Daoy (cell line): ENCODE measurements around the gene ACSF2. TPM values are rescaled to one million over a fixed set of nuclear protein-coding genes. Genes with fewer than 3 reads are reported as not detected.
"Not testable (repeated sequence)": the region's sequence is repeated elsewhere in the genome, so short reads cannot be mapped to it uniquely, and the experiment has no call there.

Experiments
- DNase-seq: peaks from one replicate; pipeline ENCODE4 v3.0.0-alpha.2; 2015; ENCODE audit warnings: low read depth
- total RNA-seq: library from RNA; depleted of rRNA; stranded (reverse); fragments of >200 nt; shearing (Covaris generic); gene quantifications from 2 replicates; pipeline ENCODE4 v1.2.3, GENCODE V29; 2014; rRNA removed

ACSF2 gene, protein sequence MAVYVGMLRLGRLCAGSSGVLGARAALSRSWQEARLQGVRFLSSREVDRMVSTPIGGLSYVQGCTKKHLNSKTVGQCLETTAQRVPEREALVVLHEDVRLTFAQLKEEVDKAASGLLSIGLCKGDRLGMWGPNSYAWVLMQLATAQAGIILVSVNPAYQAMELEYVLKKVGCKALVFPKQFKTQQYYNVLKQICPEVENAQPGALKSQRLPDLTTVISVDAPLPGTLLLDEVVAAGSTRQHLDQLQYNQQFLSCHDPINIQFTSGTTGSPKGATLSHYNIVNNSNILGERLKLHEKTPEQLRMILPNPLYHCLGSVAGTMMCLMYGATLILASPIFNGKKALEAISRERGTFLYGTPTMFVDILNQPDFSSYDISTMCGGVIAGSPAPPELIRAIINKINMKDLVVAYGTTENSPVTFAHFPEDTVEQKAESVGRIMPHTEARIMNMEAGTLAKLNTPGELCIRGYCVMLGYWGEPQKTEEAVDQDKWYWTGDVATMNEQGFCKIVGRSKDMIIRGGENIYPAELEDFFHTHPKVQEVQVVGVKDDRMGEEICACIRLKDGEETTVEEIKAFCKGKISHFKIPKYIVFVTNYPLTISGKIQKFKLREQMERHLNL
- total RNA-seq: 8.2 and 19.3 TPM in 2 replicates

DNA sequence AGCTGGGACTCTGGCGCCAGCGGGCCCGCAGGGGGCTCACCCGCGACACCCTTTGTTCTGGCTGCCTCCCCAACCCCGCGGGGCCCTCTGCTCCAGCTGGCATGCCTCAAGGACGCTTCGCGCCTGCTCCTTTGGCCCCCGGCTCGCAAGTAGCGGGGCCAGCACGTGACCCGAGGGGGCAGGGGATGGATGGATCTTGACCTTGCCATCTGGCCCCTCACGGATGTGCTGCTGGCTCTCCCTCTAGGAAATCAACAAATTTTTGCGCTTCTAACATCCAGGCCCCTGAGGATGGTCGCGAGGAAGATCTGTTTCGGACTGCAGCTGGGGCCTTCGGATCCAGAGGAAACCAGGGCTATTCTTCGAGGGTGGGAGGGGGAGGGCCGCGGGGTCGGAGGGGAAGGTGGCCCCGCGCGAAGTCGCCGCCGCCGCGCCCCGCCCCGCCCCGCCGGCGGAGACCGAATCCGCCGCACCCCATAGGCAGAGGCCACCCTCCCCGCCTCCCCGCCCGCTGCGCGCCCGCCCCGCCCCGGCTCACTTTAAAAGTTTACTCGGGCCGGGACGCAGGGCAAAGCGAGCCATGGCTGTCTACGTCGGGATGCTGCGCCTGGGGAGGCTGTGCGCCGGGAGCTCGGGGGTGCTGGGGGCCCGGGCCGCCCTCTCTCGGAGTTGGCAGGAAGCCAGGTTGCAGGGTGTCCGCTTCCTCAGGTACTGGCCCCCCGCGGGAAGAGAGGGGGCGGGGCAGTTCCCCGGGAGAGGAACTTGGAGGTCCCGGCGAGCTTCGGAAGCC, at the start of gene ACSF2:
Gene ACSF2 (plus strand): TSS at position 537 of the 790 bp plus-strand sequence. CDS start 44 bp downstream, at position 581.
- DNase-seq: peak; percentile 59

DNA sequence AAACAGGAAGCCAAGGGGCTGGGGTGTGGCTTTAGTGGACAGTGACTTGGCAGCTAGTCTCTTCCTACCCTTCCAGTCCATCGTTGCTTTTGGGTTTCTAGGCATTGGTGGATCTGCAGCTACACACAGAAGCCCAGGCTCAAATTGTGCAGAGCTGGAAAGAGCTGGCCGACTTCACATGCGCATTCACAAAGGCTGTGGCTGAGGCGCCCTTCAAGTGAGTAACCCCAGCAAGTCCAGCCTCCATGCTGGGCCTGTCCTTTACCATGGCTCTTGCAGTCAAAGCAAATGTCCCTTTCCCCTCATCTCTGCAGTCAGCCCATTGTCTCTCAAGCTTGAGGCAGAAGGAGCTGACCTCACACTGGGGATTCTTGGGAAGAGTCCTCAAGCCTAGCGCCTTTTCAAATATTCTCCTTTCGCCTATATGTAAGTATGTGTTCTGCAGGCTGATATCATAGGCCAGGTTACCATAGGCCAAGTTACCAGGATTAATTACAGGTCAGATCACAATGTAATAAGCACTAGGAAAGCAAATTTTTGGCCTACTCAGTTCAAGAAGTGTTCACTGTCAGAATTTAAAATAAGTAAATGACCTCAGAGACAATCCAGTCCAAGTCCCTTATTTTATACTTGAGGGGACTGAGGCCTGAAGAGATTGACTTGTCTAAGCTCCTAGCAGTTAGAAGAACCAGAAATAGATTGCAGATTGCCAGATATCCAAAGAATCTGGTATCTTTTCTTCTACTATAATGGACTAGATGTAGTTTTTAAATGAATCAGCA, 46.5 kb upstream of the ACSF2 start:
- no peak for DNase-seq

DNA sequence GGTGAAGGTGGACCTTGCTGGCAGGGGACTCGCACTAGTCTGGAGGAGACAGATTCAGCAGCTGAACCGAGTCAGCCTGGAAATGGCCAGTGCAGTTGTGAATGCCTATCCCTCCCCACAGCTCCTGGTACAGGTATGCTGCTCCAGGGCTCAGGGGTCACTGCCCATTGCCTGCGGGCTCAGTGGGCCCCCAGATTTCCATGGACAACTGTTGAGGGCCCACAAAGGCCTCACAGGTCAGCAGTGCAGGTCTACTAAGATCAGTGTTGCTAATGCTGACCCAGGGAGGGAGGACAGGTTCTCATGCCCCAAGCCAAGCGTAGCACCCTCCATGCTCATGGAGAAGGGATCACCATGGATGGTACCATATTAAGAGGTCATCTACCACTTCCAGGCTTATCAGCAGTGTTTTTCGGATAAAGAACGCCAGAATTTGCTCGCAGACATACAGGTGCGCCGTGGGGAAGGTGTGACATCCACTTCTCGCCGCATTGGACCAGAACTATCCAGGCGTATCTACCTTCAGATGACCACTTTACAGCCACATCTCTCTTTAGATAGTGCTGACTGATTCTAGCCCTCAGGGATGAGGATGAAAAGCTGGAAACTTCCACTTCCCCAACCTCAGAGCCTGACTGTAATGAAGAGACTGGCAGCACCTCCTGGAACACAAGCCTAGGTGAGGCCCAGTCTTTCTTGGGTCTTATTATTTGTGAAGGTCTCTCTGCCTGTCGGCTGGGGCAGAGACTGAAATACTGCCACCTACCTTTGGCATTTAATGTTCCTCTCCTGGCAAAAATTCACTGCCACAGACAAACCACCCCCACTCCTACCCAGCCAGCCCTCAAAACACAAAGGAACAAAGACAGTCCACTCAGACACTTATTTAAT, 45.4 kb upstream of the ACSF2 start:
- DNase-seq: no peak

DNA sequence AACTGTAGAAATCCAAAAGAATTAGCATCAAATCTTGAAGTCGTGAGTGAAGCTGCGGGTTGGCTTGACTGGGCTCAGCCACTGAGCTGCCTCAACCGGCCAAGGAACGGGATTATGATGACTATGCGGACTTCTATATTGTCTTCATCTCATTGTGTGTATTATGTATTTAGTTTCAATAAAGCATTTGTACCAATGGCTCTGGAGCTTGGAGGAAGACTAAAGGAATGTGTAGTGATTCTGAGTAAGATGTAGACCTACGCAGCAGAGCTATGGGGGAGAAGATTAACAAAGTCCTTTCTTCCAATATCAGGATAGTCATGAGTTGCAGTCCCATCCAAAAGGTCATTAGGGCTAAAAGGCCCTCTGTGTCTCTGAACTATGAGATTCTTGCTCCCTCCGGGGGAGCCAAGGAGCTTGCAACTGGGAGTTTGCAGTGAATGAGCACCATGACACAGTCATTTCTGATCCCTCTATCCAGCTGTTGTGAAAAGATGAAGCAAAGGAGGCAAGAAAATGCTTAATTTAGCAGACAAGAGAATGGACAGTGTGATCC, 44.7 kb upstream of the ACSF2 start:
- no peak for DNase-seq

DNA sequence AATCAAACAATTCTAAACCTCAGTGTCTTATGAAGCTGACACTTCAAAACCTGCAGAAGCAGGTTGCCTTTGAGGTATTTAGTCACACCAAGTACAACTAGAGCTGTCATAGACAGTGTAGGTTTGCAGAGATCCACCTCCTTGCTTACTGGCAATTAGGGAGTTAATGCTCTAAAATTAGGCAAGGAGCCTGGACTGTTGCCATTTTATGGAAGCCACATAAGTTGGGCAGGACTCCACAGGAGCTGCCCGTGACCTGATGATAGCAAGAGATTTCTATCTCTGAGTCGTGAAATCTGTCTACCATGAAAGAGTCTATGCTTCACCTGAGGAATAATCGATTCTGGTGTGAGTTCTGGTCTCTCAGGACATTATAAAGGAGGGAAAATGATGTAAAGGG, 44.1 kb upstream of the ACSF2 start:
- DNase-seq: no peak

DNA sequence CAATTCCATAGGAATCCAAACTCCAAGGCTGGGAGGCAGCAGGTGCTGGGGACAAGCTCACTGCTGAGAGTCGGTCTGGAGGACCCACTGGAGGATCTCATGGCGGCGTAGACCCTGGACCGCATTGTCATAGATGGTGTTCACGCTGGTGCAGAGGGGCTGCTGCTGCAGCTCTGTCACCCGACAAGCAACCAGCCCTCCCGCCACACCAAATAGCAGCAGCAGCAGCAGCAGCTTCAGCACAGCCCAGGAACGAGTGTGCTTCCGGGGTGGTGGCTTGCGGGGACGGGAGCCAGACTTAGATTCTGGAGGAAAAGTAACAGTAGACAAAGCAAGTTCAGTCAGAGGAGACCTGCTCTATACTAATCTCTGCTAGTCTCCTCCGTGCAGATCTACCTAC, 43.1 kb upstream of the ACSF2 start:
- DNase-seq: no peak

DNA sequence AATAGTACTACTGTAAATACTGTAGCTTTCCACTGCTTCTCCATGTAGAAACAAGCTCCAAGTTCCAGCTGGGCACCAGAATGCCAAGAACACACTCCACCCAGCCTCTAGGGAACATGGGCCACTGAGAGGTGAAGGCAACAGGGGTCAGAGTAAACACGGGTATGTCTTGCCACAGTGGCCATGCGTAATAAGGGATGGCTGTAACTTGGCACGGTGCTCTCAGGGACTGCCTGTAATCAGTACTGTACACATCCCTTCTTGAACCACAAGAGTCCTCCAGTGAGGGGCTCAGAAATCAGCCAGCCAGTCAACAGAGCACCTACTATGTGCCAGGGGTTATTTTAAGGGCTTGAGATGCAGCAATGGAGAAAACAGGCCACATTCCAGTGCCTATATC, 39.5 kb upstream of the ACSF2 start:
- DNase-seq: no peak

DNA sequence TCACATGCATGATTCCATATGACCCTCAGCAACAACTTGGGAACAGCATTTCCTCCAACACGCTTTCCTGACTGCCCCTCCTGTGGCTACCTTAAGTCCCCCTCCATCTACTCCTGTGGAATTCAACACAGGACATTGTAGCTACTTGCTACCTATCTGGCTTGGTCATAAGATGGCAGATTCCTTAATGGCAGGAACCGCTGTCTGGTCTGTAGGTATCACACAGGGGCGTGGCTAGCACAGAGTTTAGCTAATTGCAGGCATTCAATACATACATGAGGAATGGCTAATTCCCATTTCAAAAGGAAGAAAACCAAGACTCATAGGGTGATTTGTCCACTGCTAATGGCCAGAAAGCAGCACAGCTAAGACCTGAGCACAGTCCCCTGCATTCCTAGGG, 37.3 kb upstream of the ACSF2 start:
- DNase-seq: no peak

DNA sequence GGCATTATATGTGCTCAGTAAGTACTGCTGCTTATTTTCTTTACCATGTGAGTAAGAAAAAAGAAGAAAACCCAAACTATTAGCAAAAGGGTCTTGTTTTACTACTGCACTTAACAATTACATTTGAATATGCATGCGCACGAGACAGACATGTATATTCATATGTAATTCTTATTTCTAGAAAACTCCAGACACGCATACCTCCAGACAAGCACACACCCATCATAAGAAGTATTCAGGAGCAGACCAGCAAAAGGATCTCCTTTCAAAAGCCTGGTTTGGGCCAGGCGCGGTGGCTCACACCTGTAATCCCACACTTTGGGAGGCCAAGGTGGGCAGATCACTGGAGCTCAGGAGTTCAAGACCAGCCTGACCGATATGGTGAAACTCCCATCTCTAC, 36.5 kb upstream of the ACSF2 start:
- DNase-seq: no peak

DNA sequence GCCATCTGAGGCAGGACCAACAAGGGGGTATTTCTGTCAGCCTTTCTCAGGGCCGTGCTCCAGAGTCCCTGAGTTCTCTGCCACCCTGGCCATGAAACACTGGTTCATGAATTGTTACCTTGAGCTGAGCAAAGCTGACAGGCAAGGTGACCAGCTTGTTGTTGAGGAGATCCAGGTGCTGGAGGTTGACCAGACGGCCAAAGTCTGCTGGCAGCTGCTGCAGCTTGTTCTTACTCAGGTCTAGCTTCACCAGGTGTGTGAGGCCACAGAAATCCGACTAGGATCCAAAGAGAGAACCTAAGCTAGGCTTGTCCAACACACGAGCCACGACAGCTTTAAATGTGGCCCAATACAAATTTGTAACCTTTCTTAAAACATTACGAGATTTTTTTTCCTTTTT, 33.4 kb upstream of the ACSF2 start:
- DNase-seq: no peak

DNA sequence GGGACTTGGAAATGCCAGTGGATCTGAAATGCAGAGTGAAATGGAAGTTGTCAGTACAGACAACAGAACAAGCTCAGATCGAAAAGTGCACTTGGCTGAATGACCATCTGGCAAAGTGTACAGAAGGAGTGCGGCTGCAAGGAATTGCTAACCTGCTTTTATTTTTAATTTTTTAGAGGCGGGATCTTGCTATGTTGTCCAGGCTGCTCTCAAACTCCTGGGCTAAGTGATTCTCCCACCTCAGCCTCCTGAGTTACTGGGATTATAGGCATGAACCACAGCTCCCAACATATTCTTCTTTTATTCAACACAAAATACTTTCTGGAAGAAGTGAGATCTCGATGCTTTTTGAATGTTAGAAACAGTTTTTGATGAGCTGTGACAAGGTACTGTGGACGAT, 32.3 kb upstream of the ACSF2 start:
- no peak for DNase-seq

DNA sequence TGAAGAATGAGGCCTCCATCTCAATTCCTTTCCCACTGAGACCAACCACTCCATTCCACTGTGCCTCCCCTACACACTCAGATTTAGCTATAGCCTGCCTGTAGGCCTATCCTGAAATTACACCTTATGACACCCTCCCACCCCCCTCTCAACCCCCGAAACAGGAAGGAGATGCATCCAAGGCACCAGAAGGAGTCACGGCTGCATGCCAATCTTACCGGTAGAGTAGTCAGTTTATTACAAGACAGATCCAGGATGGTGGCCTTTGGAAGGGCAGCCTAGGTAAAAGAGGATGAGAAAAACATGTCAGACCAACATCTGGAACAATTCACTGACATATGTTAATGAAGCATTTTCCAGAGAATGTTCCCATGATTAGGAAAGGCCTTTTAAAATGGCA, 31.3 kb upstream of the ACSF2 start:
- no peak for DNase-seq

DNA sequence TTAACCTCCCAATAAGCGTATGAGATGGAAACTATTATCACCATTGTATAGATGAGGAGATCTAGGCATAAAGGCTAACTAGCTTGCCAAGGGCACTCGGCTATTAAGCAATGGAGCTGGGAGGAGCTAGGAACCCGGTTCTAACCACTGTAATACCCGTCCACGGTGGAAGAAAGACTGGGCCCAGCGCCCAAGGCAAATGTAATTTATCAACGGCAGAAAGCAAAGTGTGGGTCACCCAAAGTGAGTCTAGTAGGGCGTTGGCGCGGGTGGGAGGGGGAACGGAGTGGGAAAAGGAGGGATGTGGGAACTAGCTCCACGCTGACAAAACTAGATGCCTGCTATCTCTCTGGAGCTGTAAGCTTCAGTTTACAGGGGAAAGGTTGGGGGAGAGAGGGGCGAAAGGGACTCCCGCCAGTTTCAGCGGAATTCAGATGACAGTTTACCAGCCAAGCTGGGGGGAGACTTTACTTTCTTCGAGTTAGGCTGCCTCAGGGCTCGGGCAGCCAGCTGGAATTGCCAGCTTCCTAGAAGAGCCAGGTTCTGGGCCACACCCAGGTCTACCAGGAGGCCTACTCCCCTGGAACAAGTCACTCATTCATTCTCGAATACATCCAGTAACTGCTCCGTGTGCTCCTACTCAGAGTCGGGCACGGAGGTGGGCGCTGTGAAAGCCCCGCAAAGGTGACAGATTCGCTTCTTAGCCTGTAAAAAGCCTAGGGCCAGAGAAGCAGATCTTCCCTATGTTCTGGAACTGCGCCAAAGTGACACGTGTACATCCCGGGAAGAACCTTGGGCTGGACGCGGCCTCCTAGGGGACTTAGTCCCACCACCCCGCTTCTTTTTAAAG, 29.5 kb upstream of the ACSF2 start:
- DNase-seq: peak; percentile 28

DNA sequence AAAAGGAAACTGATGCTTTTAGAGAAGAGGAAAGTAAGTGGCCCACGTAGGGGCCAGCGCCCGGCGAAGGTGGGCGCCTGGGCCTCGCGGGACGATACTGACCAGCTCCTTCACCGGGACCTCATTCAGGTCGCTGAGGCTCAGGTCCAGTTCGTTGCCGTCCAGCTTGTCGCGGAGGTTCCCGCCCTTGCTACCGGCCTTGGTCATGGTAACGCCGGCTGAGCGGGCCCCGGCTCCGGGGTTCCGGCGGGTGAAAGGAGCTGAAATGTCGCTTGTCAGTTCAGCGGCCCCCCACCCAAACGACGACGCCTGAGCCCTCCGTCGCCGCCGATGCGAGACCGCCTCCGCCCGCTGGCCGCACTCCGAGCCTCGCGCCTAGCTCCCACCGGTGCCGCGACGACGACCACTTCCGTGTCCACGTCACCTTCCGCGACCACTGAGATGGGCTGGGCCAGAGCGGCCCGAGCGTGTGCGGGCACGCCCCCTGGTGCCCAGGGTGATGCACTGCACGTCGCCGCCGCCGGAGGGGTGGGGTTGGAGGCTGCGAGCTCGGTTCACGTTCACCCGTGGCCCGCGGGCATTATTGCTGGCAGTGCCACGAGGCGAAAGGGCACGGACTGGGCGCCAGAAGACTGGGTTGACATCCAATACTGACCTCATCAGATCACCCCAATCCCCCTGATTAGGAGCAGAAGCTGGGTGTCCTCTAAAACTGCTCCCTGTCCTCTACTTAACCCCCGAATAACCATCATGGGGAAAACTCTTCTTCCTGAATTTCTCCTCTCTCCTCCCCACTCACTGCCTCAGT, 28.7 kb upstream of the ACSF2 start, which contains the start of gene LRRC59:
Gene LRRC59 (minus strand): TSS at position 413 of the 808 bp plus-strand sequence. CDS start 206 bp downstream, at position 207.
- peak; percentile 89 for DNase-seq

DNA sequence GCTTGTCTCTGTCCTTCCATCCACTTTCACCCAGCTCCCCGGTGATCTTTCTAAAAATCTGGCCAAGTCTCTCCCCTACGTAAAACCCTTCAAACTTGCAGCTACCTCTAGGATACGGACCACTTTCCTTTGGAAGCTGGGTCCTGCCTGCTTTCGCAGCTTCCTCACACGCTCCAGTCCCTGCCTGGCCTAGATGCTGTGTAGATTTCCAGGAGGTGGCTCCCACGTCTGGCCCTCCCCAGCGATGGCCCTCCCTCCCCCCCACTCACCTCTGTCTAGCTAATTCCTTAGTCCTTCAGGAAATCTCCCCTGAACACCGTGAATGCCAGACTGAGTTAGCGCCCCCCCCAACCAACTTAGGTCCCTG, 28.1 kb upstream of the ACSF2 start:
- no peak for DNase-seq

DNA sequence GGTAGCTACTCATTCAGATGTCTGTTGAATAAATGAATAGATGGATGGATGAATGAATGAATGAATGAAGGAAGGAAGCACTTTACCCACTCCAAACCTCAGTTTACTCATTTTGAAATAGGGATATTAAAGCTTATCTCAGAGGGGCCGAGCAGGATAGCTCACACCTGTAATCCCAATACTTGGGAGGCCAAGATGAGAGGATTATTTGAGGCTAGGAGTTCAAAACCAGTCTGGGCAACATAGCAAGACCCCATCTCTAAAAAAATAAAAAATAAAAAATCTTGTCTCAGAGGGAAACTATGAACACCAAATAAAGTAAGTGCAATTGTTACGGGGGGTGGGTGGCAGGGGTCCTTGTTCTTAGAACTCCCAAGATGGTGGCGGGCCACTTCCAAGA, 27.3 kb upstream of the ACSF2 start:
- DNase-seq: not testable (repeated sequence)

DNA sequence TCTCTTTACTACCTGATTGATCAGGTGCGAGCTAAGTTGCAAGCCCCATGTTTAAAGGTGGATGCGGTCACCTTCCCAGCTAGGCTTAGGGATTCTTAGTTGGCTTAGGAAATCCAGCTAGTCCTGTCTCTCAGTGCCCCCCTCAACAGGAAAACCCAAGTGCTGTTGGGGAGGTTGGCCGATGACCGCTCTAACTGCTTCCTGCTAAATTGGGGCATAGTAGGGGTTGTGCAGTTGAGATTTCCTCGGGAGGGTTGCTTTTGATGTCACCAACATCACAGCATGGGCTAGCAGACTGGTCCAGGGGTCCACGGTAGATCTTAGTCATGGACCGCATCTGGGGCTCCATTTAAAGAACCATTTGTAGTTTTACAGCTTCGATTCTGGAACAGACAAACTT, 26.4 kb upstream of the ACSF2 start:
- DNase-seq: not testable (repeated sequence)

DNA sequence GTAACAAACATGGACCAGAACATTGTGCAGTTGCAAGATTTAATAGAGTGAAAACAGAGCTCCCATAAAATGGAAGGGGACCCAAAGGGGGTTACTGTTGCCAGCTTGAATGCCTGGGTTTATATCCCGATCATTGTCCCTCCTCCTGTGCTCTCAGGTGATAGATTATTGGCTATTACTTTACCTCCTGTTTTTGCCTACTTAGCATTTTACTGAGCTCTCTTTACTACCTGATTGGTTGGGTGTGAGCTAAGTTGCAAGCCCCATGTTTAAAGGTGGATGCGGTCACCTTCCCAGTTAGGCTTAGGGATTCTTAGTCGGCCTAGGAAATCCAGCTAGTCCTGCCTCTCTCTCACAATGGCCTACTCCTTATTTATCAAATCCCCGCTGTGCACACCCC, 20.7 kb upstream of the ACSF2 start:
- not testable (repeated sequence) for DNase-seq

DNA sequence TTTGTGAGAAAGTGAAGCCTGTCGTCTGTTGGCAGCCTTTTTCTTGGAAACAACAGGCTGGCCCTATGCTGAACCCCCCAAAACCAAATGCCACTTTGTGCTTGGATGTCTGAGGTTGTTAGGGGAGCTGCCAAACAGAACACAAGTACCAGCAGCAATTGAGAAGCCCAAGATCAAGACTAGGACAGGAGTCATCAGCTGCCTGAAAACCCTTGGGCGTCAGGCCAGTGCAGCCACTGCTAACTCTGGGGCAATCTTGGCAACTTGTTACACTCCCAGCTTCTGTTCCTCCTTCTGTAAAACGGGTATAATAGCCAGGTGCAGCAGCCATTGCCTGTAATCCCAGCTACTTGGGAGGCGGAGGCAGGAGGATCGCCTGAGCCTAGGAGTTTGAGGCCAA, 19.4 kb upstream of the ACSF2 start:
- no peak for DNase-seq
